HG03520 (cell line): ENCODE measurements around the gene SLC5A1.
"Not testable (repeated sequence)": the region's sequence is repeated elsewhere in the genome, so short reads cannot be mapped to it uniquely, and the experiment has no call there.

Experiments used
- ATAC-seq: cut with Tn5 transposase; IDR thresholded peaks from one replicate; pipeline ENCODE4 v1.9.1; 2021; ENCODE audit warnings: mild to moderate bottlenecking, moderate library complexity; ENCODE audit not compliant: unreplicated experiment

SLC5A1 gene

GRCh38 chr22:32083814-32084213, 40.8 kb downstream of the SLC5A1 start:
- no peak for ATAC-seq

GRCh38 chr22:32088084-32088483, 45.0 kb downstream of the SLC5A1 start:
- ATAC-seq, result no peak

DNA sequence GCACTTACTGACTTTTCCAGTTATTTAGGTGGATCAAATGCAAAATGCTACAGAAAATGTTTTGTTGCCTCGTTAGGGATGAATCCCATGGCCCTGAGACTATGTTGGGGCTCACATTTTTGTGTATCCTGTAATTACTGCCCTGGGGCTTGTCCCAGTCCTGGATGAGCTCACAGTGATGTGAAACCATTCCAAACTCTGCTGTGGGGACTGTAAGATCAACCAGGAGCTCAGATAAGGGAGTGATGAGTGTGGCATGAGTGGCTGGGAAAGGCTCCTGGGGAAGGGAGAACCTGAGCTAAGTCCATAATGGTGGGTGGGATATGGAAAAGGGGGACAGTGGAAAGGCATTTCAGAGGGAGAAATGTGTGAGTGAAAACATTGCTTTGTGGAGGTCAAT, 54.0 kb downstream of the SLC5A1 start:
- no peak for ATAC-seq

DNA sequence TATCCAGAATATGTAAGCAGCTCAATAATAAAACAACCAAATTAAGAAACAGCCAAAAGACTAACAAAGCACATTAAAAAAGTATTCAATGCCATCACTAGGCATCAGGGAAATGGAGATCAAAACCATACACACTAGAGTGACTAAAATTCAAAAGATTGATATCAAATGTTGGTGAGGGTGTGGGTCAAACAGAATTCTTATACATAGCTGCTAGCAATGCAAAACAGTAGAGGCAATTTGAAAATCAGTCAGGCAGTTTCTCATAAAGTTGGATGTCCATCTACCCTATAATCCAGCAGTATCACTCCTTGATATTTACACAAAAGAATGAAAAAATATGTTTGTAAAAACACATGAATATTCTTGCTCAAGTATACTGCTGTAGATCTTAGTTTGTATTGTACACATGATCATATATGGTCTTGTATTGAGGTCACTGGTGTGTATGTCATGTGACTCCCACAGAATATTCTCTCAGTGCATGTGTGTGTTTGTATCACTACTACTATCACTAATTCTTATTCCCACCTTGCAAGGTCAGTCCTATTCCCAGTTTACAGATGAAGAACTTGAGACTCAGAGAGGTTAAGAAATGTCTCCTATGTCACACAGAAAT, 54.9 kb downstream of the SLC5A1 start:
- ATAC-seq, result no peak

- no peak for ATAC-seq
These were observed 57.6 kb downstream of the SLC5A1 start for GRCh38 chr22:32100711-32101110.

DNA sequence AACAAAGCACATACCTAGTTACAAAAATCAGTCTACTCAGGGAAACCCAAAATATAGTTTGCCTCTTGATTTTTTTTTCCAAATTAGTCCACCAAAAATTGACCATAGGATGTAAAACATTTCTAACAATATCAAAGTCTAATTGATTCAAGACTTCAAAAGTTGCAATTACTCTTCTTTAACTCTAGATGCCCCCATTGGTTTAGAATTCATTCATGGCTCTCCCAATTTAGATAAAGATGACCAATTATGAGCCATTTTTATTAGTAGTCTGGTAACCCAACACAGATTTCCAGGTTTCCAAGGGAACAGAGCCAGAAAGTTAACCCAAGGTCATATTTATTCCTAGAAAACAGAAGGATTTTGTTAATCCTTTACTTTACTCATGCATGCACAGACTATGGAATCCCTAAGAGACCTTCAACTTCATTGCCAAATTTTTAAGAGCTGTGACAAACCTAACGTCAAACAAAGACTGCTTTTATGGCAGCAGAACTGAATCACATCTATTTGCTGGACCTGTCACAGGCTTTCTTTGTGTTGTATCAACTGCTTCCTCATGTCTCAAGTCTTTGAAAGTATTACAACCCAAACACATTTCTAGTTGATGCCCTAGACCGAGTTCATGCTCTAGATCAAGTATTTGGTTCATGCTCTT, 60.7 kb downstream of the SLC5A1 start:
- ATAC-seq, result no peak

GRCh38 chr22:32106930-32107329, 63.9 kb downstream of the SLC5A1 start:
- ATAC-seq, result no peak

- ATAC-seq, result no peak
These were observed 69.3 kb downstream of the SLC5A1 start for GRCh38 chr22:32112380-32112779.

GRCh38 chr22:32119568-32120235, 76.6 kb downstream of the SLC5A1 start:
- ATAC-seq, result no peak

- no peak for ATAC-seq
These were observed 77.5 kb downstream of the SLC5A1 start for GRCh38 chr22:32120603-32121002.

DNA sequence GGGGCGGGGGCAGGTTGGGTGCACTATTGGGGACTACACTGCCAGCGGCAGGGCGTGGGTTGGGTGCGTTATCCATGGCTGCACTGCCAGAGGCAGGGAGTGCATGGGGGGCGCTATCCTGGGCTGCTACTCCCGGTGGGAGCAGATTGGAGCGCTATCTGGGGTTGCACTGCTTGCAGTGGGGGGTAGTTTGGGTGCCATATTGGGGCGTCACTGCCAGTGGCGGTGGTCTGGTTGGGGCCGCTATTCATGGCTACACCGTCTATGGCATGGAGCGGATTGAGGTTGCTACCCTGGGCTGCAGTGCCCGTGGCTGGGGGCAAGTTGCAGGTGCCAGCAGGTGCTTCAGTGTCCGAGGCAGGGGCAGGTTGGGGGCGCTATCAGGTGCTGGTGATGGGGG, 79.8 kb downstream of the SLC5A1 start:
- ATAC-seq, result no peak

- no peak for ATAC-seq
These were observed 80.6 kb downstream of the SLC5A1 start for GRCh38 chr22:32123657-32124056.

DNA sequence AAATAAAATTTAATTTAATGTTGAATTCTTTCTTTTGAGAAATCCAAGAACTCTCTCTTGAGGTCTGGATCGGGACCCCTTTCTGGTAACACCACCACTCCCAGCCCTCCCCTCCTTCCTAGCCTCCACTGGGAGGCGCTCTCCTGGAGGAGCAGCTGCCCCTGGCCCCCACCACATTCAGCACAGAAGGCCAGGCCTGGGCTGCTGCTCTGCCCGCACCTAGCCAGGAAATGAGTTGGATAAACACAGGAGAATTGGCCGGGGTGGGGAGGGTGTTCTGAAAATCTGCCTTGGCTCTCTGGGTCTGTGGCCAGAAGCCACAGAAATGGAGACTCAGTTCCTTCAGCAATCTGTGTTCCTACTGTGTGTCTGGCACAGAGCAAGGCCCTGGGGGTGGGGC, 84.8 kb downstream of the SLC5A1 start:
- ATAC-seq, result no peak

DNA sequence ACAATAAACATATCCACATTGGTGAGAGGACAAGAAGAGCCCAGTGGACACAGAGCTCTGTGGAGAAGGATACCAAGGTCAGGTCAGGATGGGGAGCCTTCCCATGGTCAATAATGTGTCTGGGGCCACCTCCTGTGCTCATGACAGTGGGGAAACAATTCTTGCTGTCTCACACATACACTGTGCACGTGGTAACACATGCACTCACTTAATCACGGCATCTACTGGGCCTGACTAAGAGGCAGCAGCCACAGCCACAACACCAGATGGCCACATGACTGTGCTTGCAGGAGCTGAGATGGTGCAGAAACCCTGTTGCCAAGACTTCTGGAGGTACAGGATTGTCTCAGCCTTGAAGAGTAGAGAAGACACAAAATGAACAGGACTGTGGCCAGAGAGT, 87.4 kb downstream of the SLC5A1 start:
- ATAC-seq, result no peak

DNA sequence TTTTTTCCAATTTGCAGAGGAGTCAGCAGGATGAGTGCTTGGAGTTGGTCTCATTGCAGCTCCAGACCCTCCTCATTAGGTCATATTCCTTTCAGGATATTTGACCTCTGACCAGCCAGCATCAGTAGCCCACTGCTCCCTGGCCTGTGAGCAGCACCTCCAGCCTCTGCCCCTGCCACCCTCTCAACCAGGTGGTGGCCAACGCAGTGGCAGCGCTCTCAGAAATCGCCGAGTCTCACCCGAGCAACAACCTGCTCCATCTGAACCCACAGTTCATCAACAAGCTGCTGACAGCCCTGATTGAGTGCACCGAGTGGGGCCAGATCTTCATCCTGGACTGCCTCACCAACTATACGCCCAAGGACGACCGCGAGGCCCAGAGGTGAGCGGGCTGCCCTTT, 89.1 kb downstream of the SLC5A1 start:
- ATAC-seq, result no peak

DNA sequence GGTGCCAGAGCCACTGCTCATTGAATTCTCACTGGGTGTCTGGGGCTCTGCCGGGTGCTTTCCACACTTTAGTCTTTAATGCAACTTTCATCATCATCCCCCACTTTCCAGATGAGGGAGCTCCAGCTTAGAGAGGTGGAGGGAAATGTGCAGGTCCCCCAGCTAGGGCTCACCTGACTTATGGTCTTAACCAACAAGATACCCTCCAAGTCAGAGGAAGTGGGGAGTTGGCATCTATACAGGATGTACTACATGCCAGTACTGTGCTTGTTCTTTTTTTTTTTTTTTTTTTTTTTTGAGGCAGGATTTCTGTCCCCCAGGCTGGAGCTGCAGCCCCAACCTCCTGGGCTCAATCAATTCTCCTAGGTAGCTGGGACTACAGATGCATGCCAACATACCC, 89.7 kb downstream of the SLC5A1 start:
- ATAC-seq, result no peak

DNA sequence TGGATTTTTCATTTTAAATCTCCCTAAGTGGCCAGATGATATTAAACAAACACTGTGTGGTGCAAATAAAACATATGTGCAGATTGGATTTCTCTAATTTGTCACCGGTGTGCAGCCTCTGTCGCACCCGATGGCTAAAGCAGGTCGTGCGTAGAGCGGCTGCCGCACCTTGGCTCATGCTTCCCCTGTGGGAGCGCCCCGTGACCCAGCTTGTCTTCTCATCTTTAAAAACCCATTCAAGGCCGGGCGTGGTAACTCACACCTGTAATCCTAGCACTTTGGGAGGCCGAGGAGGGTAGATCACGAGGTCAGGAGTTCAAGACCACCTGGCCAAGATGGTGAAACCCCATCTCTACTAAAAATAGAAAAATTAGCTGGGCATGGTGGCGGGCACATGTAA, 91.7 kb downstream of the SLC5A1 start:
- ATAC-seq, result not testable (repeated sequence)

DNA sequence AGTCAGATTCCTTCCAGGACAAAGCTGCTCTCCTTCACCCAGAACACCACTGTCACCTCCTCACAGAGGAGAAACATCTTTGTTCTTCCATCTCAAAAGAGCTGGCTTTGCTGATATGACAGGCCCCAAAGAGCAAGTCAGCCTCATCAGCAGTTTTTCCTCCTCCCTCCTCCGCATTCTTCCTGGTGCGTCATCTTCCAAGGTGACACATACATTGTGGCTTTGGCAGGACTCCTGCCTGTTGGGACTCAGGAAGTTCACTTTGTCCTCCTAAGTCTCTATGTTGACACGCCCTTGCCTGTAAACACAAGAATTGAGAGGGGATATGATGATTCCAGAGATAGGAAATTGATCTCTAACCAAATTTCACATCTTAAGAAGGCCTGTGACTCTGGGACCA, 92.9 kb downstream of the SLC5A1 start:
- ATAC-seq, result not testable (repeated sequence)

DNA sequence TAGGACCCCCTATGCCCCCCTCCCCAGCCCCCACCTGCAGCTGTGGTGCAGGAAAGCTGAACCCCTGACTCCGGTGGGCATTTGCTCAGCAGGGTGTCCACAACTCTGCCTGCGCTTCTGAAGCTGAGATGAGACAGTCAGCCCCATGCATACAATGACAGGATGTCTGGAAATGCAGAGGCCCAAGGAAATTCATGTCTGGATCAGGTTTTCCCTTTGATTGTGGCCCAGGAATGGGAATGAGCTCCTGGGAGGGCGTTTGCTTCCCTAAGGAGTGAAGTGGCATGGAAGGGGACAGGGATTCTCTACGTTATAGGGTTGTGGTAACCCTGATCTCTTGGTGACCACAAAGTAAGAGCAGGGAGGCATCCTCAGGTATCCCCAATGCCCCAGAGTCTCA, 93.8 kb downstream of the SLC5A1 start:
- not testable (repeated sequence) for ATAC-seq

DNA sequence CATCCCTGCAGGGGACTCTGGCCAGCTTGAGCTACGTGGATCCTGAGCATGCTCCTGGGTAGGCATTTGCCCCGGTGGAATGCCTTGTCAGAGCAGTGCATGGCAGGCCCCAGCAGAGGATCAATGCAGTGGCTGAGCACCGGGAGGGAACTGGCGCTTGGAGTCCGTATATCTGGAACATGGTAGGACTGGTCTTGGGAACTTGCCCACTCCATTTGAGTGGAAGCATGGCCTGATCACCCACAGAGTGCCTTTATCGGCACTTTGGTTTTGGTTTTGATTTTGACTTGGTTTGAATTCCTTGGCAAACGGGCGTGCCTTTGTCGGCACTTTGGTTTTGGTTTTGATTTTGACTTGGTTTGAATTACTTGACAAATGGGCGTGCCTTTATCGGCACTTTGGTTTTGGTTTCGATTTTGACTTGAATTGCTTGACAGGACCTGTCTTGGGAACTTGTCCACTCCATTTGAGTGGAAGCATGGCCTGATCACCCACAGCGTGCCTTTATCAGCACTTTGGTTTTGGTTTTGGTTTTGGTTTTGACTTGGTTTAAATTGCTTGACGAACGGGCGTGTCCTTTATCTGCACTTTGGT, 94.8 kb downstream of the SLC5A1 start:
- not testable (repeated sequence) for ATAC-seq

DNA sequence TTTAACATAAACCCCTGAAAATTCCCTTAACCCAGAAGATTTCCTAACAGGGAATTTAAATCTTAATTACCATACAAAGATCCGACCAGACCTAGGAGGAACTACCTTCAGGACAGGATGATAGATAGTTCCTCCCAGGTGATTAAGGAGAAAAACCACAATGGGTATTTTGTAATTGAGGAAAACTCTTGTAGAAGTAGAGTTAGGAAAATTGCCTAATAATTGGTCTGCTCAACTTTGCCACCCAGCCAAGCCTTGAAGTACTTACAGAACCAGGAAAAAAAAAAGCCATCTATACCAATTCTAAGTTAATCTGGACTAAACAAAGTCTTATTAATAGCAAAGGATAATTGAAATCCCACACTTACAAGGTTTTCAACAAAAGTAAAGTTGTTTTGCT, 95.5 kb downstream of the SLC5A1 start:
- not testable (repeated sequence) for ATAC-seq

DNA sequence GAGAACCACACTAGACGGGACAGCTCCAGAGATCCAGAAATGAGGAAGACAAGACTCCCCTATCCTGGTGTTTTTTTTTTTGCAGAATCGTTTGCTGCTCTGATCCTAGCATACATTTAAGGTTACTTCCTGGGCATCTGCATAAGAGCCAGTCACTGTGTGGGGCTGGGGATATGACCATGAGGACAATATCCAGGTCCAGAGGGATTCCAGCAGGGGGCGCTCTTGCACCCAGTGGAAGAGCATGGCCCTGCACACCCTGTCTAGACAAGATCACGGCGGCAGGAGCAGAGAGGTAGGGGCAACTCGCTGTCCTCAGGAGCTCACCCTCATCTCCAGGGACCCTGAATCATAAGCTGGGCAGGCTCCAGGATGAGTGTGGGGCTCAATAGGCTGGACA, 97.6 kb downstream of the SLC5A1 start:
- ATAC-seq, result not testable (repeated sequence)
